COR-L47 (cell line): ENCODE results near the gene SLC25A13.
"Not testable (repeated sequence)": the region's sequence is repeated elsewhere in the genome, so short reads cannot be mapped to it uniquely, and the experiment has no call there.

ENCODE experiments used
- DNase-seq: peaks from one replicate; lab custom pipeline; 2025; lab: John Stamatoyannopoulos, UW

Gene SLC25A13

GRCh38 chr7:96299496-96299895, 22.4 kb downstream of the SLC25A13 start:
- DNase-seq = no peak

- DNase-seq = no peak
Observed at GRCh38 chr7:96297876-96298275, 24.0 kb downstream of the SLC25A13 start.

GRCh38 chr7:96297446-96297845, 24.5 kb downstream of the SLC25A13 start:
- not testable (repeated sequence) for DNase-seq

- not testable (repeated sequence) for DNase-seq
Observed at GRCh38 chr7:96293911-96294310, 28.0 kb downstream of the SLC25A13 start.

- DNase-seq = no peak
Observed at GRCh38 chr7:96287559-96287958, 34.3 kb downstream of the SLC25A13 start.

GRCh38 chr7:96287132-96287531, 34.8 kb downstream of the SLC25A13 start:
- no peak for DNase-seq

GRCh38 chr7:96285579-96285978, 36.3 kb downstream of the SLC25A13 start:
- DNase-seq = no peak

- DNase-seq = no peak
Observed at GRCh38 chr7:96284835-96285234, 37.1 kb downstream of the SLC25A13 start.

GRCh38 chr7:96284240-96284639, 37.7 kb downstream of the SLC25A13 start:
- DNase-seq = no peak

- no peak for DNase-seq
Observed at GRCh38 chr7:96282835-96283234, 39.1 kb downstream of the SLC25A13 start.

- DNase-seq = no peak
Observed at GRCh38 chr7:96277921-96278320, 44.0 kb downstream of the SLC25A13 start.

GRCh38 chr7:96276019-96276418, 45.9 kb downstream of the SLC25A13 start:
- DNase-seq = no peak

- DNase-seq = no peak
Observed at GRCh38 chr7:96273716-96274115, 48.2 kb downstream of the SLC25A13 start.

GRCh38 chr7:96269246-96269994, 52.5 kb downstream of the SLC25A13 start:
- DNase-seq = no peak

- DNase-seq = no peak
Observed at GRCh38 chr7:96266580-96266979, 55.3 kb downstream of the SLC25A13 start.

- DNase-seq = no peak
Observed at GRCh38 chr7:96266015-96266414, 55.9 kb downstream of the SLC25A13 start.

GRCh38 chr7:96253964-96254363, 67.9 kb downstream of the SLC25A13 start:
- DNase-seq = no peak

- no peak for DNase-seq
Observed at GRCh38 chr7:96253441-96253840, 68.5 kb downstream of the SLC25A13 start.

GRCh38 chr7:96250776-96251361, 71.0 kb downstream of the SLC25A13 start:
- no peak for DNase-seq

- no peak for DNase-seq
Observed at GRCh38 chr7:96248405-96248804, 73.5 kb downstream of the SLC25A13 start.

GRCh38 chr7:96246919-96247318, 75.0 kb downstream of the SLC25A13 start:
- DNase-seq = peak; percentile 86

- DNase-seq = no peak
Observed at GRCh38 chr7:96244992-96245292, 77.0 kb downstream of the SLC25A13 start.

GRCh38 chr7:96244244-96244991, 77.5 kb downstream of the SLC25A13 start:
- DNase-seq = no peak
